GM21423 (cell line): ENCODE results near the gene TMEM179.
"Not testable (repeated sequence)": the region's sequence is repeated elsewhere in the genome, so short reads cannot be mapped to it uniquely, and the experiment has no call there.

Source experiments
- ATAC-seq: cut with Tn5 transposase; IDR thresholded peaks from one replicate; pipeline ENCODE4 v1.9.1; 2021; ENCODE audit warnings: mild to moderate bottlenecking, moderate library complexity; ENCODE audit not compliant: unreplicated experiment

Gene TMEM179

DNA sequence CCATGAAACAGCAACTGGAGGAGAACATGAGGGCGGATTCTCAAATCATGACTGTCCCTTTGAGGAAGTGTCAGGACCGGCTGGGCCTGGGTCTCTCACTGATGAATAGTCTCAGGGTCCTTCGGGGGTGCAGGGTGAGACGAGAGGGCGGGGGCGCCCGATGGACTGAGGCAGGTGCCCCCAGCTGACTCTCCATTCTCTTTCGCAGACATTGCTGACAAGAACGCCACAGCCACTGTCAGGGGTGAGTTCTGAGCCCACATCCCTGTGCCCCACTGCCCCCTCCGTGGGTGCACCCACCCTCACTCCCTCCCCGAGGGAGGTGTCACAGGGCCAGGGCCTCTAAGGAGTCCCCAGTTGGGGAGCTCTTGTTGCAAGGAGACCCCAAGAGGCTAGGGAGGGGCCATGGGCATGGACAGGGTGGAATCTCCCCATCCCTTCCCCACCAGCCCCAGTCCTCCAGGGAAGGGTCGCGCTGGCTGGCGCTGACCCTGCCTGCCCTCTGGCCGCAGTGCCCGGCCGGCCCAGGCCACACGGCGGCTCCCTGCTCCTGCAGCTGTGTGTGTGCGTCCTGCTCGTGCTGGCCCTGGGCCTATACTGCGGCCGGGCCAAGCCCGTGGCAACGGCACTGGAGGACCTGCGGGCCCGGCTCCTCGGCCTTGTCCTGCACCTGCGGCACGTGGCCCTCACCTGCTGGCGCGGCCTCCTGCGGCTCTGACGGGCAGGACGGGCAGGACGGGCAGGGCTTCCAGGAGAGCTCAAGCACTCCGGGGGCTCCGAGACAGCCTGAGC, 16.3 kb downstream of the TMEM179 start:
- ATAC-seq = no peak

DNA sequence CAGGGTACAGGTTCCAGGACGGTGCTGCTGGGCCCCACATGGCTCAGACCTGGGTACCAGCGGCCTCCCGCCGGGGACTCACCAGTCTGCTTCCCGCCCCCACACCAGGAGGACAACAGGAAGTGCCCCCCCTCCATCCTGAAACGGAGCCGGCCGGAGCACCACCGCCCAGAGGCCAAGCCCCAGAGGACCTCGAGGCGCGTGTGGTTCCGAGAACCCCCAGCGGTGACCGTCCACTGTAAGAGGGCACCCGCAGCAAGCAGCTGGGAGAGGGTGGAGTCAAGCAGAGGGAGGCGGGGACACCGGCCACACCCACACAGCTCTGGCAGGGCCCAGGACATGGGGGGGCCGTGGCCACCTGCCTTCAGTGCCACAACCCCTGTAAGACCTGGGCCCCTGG, 16.9 kb downstream of the TMEM179 start:
- no peak for ATAC-seq

- ATAC-seq = no peak
Measured at GRCh38 chr14:104586832-104587620, 17.5 kb downstream of the TMEM179 start.

DNA sequence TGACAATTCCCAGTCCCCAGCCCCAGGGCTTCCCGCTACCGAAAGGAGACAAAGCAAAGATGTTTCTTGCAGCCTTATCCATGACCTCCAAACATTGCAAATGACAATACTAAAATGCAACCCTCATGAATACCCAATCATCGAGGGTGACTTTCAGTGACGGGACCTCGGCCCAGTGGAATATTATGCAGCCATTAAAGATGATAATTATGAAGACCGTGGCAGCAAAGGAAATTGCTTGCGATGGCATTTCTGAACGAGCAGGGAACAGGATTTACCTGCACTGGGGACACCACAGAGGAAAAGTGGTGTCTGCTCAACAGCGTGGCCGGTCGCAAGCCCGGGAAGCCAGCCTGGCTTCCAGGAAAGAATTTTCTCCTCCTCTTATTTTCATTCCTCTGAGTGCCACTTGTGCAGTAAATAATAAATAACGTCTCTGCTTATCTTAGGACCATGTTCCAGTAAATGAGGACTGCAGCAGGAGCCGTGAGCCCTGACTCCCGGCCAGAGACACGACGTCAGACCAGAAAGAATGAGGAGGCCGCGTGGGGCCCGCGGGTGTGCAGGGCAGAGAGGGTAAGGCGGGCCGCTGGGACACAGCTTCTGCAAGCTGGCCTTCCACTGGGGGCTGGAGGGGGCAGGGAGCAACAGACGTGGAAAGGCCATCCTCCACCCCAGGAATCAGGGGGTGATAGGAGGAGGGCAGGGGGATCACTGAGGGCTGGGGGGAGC, 18.4 kb downstream of the TMEM179 start:
- no peak for ATAC-seq

DNA sequence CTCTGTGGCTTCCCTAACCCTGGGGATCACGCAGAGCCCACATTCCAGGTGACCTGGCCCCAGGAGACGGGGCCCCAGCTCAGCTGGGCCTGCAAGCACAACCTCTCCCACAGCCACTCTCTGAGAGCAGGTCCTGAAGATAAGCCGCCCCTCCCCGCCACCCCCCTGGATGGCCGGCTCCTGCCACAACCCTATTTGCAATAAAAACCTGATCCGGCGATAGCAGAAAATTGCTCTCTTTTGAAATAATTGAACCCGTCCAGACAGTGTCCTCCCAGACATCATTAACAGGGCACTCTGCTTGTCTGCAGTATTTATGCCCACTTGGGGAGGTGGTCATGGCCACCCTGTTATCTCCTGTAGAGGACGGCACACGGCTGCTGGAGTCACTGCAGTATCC, 20.0 kb downstream of the TMEM179 start:
- ATAC-seq = no peak

- ATAC-seq = no peak
Measured at GRCh38 chr14:104583424-104584306, 20.9 kb downstream of the TMEM179 start.

DNA sequence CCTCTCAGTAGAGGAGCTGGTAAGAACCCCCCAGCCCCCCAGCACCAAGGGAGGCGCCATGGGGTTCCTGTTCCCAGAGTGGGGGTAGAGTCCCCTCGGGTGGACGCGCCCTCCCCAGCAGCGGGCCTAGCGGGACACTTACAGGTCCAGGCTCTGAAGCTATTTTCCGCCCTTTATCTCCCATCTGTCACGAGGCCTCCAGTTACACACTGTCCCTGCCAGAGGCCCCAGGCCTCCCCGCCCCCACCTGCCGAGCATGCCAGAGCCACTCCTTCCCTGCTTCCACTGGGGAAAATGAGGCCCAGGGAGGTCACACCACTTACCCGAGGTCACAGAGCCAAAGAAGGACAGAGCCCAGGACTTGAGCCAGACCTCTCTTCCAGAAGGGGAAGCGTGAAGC, 21.9 kb downstream of the TMEM179 start:
- no peak for ATAC-seq

GRCh38 chr14:104582005-104582404, 22.6 kb downstream of the TMEM179 start:
- no peak for ATAC-seq

GRCh38 chr14:104581521-104581920, 23.1 kb downstream of the TMEM179 start:
- ATAC-seq = no peak

- ATAC-seq = no peak
Measured at GRCh38 chr14:104580961-104581360, 23.6 kb downstream of the TMEM179 start.

DNA sequence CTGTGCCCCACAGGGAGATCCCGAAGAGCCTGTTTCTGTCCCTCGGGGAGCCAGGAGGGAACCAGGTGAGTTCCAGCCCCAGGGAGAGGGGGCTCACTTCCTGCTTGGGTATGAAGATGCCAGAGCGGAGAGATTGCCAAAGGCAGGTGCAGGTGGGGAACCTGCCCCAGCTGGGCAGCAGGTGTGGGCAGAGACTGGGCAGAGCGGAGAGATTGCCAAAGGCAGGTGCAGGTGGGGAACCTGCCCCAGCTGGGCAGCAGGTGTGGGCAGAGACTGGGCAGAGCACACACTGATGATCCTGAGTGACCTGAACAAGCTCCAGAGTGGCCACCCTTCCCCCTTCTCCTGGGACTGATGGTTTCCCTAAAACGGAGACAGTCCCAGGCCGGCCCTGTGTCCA, 24.6 kb downstream of the TMEM179 start:
- ATAC-seq = not testable (repeated sequence)

DNA sequence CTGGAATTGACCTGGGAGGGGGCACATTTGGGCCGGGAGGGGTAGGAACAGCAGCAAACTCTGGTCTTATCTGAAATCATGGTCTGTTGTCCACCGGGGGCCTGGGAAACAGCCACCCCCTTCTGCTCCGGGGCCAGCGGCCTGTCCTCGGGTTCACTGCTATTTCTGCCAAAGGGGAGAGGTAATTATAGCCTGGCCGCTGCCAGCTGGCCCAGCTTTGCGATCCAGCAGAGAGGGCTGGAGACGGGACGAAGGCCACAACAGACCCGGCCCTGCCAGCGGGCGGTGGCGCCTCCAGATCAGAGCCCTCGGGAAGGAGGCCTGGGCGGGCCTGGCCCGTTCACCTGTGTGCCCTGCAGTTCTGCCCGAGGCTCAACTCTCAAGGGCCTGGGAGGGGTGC, 25.1 kb downstream of the TMEM179 start, which contains the start of gene C14orf180:
Gene C14orf180, plus strand, starts transcription at position 258 of the 400 bp plus-strand sequence. CDS start 6,667 bp downstream, outside the sequence.
- no peak for ATAC-seq

GRCh38 chr14:104578321-104578720, 26.3 kb downstream of the TMEM179 start:
- ATAC-seq = no peak

DNA sequence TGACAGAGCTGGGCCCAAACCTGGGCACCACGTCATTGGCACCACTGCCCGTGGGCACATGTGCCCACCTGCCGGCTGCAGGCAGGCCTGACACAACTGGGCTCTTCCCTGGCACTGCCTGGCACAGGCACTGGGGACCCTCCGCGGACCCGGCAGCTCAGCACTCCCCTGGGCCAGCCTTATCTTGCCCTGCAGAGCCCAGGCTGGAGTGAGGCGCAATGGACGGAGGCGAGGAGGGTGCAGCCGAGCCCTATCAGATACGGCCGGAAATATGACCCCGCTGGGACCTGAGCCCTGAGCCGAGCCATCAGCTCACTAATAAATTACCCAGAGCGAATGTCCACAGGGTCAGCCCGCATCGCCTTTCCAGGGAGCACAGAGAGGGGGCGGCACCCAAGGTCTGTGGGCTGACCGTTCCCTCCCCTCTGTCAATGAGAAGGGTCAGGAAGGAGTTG, 26.7 kb downstream of the TMEM179 start:
- ATAC-seq = no peak

DNA sequence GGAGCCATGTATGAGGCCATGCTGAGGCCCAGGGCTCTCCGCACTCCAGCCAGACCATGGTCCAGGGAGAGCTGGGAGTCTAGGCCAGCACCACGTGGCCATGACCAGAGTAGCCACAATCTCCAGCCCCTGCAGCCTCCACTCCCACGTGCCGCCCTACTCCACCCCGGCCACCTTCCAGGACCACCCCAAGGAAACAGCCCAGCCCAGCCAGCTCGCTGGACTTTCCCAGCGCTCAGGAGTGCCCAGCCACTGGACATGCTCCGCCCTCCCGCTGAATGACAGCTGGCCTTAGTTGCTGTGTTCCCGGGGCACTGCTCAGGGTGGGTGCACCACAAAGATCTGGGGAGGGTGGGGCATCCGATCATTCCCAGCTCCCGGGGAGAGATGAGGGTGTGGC, 27.1 kb downstream of the TMEM179 start:
- ATAC-seq = no peak

DNA sequence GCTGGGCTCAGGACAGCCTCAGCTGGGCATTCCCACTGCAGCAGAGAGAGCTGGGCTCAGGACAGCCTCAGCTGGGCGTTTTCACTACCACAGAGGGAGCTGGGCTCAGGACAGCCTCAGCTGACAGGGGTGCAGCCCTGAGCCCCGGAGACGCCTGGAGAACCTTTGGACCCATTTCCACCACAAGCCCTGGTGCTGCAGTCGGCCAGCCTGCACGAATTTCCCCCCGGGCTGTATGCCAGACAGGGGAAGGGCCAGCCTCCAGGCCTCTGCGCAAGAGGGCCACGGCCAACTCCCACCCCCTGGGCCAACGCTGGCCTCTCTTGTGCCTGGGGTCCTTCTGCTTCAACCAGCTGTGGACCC, 27.6 kb downstream of the TMEM179 start:
- no peak for ATAC-seq

- ATAC-seq = no peak
Measured at GRCh38 chr14:104576232-104576969, 28.2 kb downstream of the TMEM179 start.

- ATAC-seq = no peak
Measured at GRCh38 chr14:104574978-104575583, 29.5 kb downstream of the TMEM179 start.

GRCh38 chr14:104574536-104574935, 30.0 kb downstream of the TMEM179 start:
- ATAC-seq = no peak
